ENCODE results near the gene EZH2.

EZH2 gene

GRCh38 chr7:148809856-148810255 lies 74.2 kb downstream of the EZH2 start:
- no peak for DNase-seq (ENCODE audit: extremely low read depth, low read depth)
- no peak for TF ChIP-seq CTCF (IDR thresholded peaks at IDR 0.05; ENCODE audit: low read depth, low read length, missing control alignments)
- no peak overlapping the region for H3K4me3 ChIP-seq (replicated peaks; ENCODE audit: low read depth, low read length)

- no peak for DNase-seq (ENCODE audit: extremely low read depth, low read depth)
- no peak overlapping the region for H3K4me3 ChIP-seq (replicated peaks; ENCODE audit: low read depth, low read length)
- TF ChIP-seq CTCF (IDR thresholded peaks at IDR 0.05; ENCODE audit: low read depth, low read length, missing control alignments), result no peak
These were observed 76.7 kb downstream of the EZH2 start for GRCh38 chr7:148807436-148807835.

GRCh38 chr7:148806187-148806586 lies 77.9 kb downstream of the EZH2 start:
- H3K4me3 ChIP-seq (replicated peaks; ENCODE audit: low read depth, low read length), result no peak overlapping the region
- no peak for TF ChIP-seq CTCF (IDR thresholded peaks at IDR 0.05; ENCODE audit: low read depth, low read length, missing control alignments)
- no peak for DNase-seq (ENCODE audit: extremely low read depth, low read depth)

GRCh38 chr7:148804343-148805235 lies 79.5 kb downstream of the EZH2 start:
- no peak for DNase-seq (ENCODE audit: extremely low read depth, low read depth)
- no peak overlapping the region for H3K4me3 ChIP-seq (replicated peaks; ENCODE audit: low read depth, low read length)
- TF ChIP-seq CTCF (IDR thresholded peaks at IDR 0.05; ENCODE audit: low read depth, low read length, missing control alignments), result no peak

GRCh38 chr7:148803094-148803493 lies 81.0 kb downstream of the EZH2 start:
- H3K4me3 ChIP-seq (replicated peaks; ENCODE audit: low read depth, low read length), result no peak overlapping the region
- TF ChIP-seq CTCF (IDR thresholded peaks at IDR 0.05; ENCODE audit: low read depth, low read length, missing control alignments), result no peak
- no peak for DNase-seq (ENCODE audit: extremely low read depth, low read depth)

- H3K4me3 ChIP-seq (replicated peaks; ENCODE audit: low read depth, low read length), result no peak overlapping the region
- TF ChIP-seq CTCF (IDR thresholded peaks at IDR 0.05; ENCODE audit: low read depth, low read length, missing control alignments), result no peak
- no peak for DNase-seq (ENCODE audit: extremely low read depth, low read depth)
These were observed 82.0 kb downstream of the EZH2 start for GRCh38 chr7:148802101-148802493.

All from HFF-Myc (cell line).